ENCODE results near the gene ZNF416.

ZNF416 gene

DNA sequence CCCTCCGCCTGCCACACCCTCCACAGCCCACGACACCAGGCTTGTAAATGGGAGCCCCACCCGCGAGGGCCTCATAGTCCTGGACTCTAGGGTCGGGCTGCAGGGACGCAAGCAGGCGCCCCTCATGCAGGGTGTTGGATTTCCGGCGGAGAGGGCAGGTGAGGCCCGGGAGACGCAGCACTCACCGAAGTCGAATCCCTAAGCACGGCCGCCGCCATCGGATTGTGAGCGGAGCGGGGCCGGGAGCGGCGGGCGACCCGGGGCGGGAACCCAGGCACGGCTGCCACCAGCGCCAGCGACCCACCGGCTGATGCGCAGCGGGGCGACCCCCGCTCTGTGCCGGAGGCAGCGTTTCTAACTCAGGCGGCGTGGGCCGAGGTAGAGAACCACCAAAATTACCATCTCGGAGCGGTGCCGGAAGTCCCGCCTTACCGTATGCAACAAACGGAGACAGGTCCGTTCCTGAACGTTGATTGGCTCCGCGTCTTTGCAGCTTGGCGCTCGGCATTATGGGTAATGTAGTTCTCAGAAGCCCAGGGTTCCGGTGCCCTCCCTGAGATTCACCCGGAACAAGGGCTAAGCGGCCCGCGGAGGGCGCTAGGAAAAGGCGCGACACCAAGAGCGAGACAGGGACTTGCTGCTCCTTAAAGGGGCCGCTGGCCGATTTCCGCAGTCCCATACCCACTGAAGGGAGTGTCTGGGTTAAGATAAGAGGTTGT, at the start of gene ZNF416:
ZNF416 (minus strand) TSS at position 425 of the 719 bp plus-strand sequence; CDS start at position 218, 207 bp downstream.
- DNase-seq (ENCODE audit: low spot score), result peak; percentile 100

DNA sequence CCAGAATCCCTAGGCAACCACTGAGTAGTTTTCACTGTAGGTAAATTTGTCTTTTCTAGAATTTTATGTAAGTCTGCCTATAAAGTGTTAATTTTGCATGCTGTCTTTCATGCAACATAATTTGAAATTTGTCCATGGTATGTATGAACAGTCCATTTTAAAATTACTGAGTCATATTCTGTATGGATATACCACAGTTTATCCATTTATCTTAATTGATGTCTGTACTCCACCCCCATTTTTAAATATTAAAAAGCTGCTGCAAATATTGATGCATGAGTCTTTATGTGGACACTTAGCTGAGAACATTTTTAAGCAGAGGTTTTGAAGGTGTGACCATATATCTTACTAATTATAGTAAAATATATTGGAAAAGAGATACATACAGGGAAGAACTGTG, 44.4 kb upstream of the ZNF416 start:
- no peak for DNase-seq (ENCODE audit: low spot score)

- no peak for DNase-seq (ENCODE audit: low spot score)
Measured at GRCh38 chr19:57620673-57621348, 42.1 kb upstream of the ZNF416 start.

GRCh38 chr19:57615346-57615745, 36.6 kb upstream of the ZNF416 start:
- no peak for DNase-seq (ENCODE audit: low spot score)

DNA sequence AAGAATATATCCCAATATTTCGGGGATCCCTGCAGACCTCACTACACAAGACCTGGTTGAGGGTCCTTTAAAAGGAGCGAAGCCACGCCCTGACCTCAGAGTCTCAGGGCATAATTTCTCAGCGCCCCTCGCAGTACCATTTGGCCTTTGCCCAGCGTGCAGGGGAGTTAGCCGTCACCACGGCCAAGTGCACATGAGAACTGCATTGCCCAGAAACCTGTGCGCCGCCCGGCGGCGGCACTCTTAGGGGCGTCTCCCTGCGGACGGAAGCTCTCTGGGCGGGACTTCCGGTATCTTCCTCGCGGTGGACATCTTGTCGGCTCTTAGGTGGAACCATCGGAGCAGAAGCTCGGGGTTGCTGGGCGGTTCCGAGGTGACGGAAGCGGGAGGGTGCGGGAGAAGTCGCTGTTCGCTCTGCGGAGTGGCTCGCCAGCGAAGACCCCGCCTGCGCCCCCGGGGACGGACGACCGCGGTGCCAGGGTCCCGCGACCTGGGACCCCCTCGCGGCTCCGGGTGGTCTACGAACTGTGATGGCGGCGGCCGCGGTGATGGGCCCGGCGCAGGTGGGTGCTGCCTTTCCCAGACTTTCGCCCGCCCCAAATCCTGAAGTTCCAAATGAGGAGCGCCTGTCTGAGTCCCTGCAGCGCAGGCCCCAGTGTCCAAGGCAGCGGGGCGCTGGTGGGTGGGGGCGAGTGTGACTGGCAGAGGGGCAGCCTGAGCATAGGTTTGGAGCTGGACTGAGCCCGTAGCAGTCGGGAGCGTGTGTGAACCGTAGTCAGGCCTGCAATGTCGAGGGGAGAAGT, 35.4 kb upstream of the ZNF416 start, which contains the start of gene ZNF134:
ZNF134 (plus strand) TSS at position 302 of the 803 bp plus-strand sequence. CDS start 5,227 bp downstream, outside the sequence.
- DNase-seq (ENCODE audit: low spot score), result peak; percentile 98

GRCh38 chr19:57611113-57611512, 32.4 kb upstream of the ZNF416 start:
- DNase-seq (ENCODE audit: low spot score), result no peak

- no peak for DNase-seq (ENCODE audit: low spot score)
Measured at GRCh38 chr19:57606931-57607330, 28.2 kb upstream of the ZNF416 start.

DNA sequence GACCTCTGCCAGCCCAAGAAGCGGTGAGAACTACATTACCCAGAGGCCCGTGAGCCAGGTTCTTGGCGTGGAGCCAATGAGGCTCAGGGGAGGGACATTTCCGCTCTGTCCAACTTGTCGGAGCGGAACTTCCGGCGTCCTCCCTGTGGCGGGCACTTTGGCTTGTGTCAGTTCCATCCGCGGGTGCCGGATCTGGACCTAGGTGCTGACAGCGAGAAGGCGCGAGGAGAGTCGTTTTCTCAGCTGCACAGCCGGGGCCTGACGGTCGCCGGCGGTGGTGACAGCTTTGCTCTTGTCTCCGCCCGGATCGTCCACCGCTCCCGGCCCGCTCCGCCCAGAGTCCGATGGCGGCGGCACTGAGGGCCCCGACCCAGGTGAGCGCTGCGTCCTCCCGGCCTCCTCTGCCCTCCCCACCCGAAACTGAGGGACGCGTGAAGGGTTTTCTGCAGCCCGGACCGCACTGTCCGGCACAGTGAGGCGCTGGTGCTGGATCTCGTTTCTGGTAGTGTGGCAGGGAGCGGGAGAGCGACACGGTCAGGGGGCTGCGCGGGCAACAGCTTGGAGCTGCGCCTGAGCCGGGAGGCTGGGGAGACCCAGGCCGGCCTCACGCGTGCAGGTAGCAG, 21.2 kb upstream of the ZNF416 start, which contains the start of gene ZNF530:
ZNF530 (plus strand) TSS at position 125 of the 623 bp plus-strand sequence. CDS start 4,461 bp downstream, outside the sequence.
- peak; percentile 94 for DNase-seq (ENCODE audit: low spot score)

DNA sequence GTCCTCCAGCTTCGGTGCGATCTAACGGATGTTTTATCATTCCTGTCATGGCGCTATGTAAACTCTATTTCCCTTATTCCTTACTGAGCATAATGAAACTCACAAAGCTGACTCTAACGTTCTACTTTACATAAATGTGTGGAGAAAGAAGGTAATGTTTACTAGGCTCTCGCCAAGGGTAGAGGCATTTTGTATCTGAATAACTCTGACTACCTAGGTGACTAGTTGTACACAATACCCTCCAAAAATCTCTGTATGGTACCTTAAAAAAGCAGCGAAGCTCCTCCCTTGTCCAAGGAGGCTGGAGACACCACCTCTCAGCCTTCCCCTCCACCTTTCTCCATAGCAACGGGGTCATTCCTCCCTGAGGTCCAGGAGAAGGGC, 20.7 kb upstream of the ZNF416 start:
- DNase-seq (ENCODE audit: low spot score), result no peak

- DNase-seq (ENCODE audit: low spot score), result no peak
Measured at GRCh38 chr19:57587529-57587928, 8.8 kb upstream of the ZNF416 start.

GRCh38 chr19:57583521-57584416, 5.1 kb upstream of the ZNF416 start, which contains the start of gene ZIK1:
Gene ZIK1 (plus strand): TSS chr19:57584145. CDS start chr19:57584357, 212 bp downstream.
- DNase-seq (ENCODE audit: low spot score), result peak; percentile 95

GRCh38 chr19:57583104-57583520, 4.4 kb upstream of the ZNF416 start:
- DNase-seq (ENCODE audit: low spot score), result no peak

- no peak for DNase-seq (ENCODE audit: low spot score)
Measured at GRCh38 chr19:57576661-57577060, 2.0 kb downstream of the ZNF416 start.

- DNase-seq (ENCODE audit: low spot score), result no peak
Measured at GRCh38 chr19:57572415-57572947, 6.2 kb downstream of the ZNF416 start.

GRCh38 chr19:57570707-57571106, 8.0 kb downstream of the ZNF416 start:
- DNase-seq (ENCODE audit: low spot score), result no peak

DNA sequence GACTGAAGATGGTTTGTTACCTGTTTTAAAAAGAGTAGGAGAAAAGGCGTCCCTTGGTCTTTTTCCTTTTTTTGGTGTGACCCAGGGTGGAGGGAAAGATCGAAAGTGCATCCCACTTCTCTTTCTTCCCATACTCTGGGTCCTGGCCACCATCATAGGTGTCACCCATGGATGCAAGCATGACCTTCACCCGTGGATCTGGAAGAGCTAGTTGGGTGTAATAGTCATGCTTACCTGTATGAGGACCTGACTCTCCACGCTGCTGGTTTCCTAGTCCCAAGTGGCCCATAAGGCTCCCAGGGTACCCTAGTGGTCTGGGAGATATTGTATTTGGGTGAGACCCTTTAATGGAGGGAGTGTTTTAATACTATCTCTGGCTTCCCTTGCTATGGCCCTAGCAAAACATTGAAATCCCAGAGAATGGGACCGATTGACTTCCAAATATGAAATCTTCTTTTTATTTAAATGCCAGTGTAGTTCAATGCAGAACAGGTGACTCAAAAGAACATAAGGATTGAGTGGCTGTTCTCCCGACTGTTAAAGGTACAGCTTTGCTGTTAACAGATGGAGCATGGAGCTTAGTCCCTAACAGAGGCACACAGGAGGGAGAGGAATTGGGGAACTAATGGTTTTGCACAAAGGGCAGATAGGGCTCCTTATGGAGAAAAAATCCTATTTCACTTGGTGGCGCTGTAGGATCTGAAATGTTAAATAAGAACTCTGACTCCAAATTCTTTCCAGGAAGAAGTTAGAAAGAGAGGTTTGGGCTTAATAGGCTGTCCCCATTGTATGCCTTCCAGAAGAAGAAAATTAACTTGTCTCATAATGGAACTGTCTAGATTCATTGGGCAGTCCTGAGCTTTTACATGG, 12.1 kb downstream of the ZNF416 start:
- no peak for DNase-seq (ENCODE audit: low spot score)

GRCh38 chr19:57563547-57563946, 15.2 kb downstream of the ZNF416 start:
- DNase-seq (ENCODE audit: low spot score), result no peak

- DNase-seq (ENCODE audit: low spot score), result no peak
Measured at GRCh38 chr19:57560049-57560491, 18.6 kb downstream of the ZNF416 start.

- peak; percentile 97 for DNase-seq (ENCODE audit: low spot score)
Measured at GRCh38 chr19:57559404-57560025, 19.2 kb downstream of the ZNF416 start, which contains the start of gene ZNF550. Gene ZNF550 (minus strand): TSS chr19:57559863. CDS start chr19:57559682, 181 bp downstream.
